A549 (cell line): Measurements from ENCODE around the gene MYO10. TPM values are rescaled to one million over a fixed set of nuclear protein-coding genes. Genes with fewer than 3 reads are reported as not detected.
A peak's percentile ranks its signal among the peaks of the same experiment; 100 is the strongest.

ENCODE experiments used
- ATAC-seq, 2 experiments: fragments of 200-7000 bp in 1 of 2; fragments of >200 bp in 1 of 2; cut with Nextera tagmentation in 1 of 2; cut with Tn5 transposase in 1 of 2; 3 replicates each; pipeline versions ENCODE4 v1.8.0 to v1.9.1; 2018 to 2020; ENCODE audit warnings: mild to moderate bottlenecking in 1 of 2, moderate library complexity in 1 of 2
- CTCF ChIA-PET: fragments of 300-600 bp; sonication (Branson Sonifier 250); formaldehyde crosslinking; extraction: SDS; loops from one replicate; lab custom pipeline; 2021; ENCODE audit warnings: antibody characterized with exemption, inconsistent platforms; lab: Yijun Ruan, JAX
- POLR2A ChIA-PET: fragments of 350-600 bp; formaldehyde crosslinking; extraction: SDS; loops from one replicate; lab custom pipeline; 2021; ENCODE audit warnings: antibody characterized with exemption, inconsistent platforms; lab: Yijun Ruan, JAX
- DNase-seq, 2 experiments: peaks; one replicate each; pipeline versions ENCODE4 v3.0.0 to v3.0.0-alpha.2; 2011 to 2016; ENCODE audit warnings: low read depth in 1 of 2, low spot score in 1 of 2
- FAIRE-seq: peaks from 2 replicates; lab custom pipeline; 2011; peaks lifted over from hg19 to GRCh38; lab: Jason Lieb, UNC
- H3K27ac ChIP-seq, 2 experiments: fragments of >200 bp; sonication (Bioruptor Twin); formaldehyde crosslinking; 3 replicates each; pipeline ENCODE4 v1.5.1; 2016 to 2017
- H3K4me1 ChIP-seq: fragments of >200 bp; sonication (Bioruptor Twin); formaldehyde crosslinking; 3 replicates; pipeline ENCODE4 v1.6.1; 2016
- H3K4me2 ChIP-seq: fragments of >200 bp; sonication (Bioruptor Twin); formaldehyde crosslinking; 3 replicates; pipeline ENCODE4 v1.6.1; 2016
- H3K4me3 ChIP-seq: fragments of >200 bp; sonication (Bioruptor Twin); formaldehyde crosslinking; 3 replicates; pipeline ENCODE4 v1.5.1; 2016
- H3K9me3 ChIP-seq: fragments of >200 bp; sonication (Bioruptor Twin); formaldehyde crosslinking; 3 replicates; pipeline ENCODE4 v1.6.1; 2016
- CEBPB ChIP-seq, 2 experiments: fragments of >200 bp in 1 of 2; sonication (Bioruptor Twin) in 1 of 2; formaldehyde crosslinking in 1 of 2; IDR thresholded peaks; 2 replicates each; pipeline ENCODE4 v1.6.1; 2012 to 2016
- CHD4 ChIP-seq: fragments of 200-600 bp; sonication (generic); IDR thresholded peaks from 2 replicates; pipeline ENCODE4 v1.6.1; 2016; ENCODE audit warnings: antibody characterized with exemption, mild to moderate bottlenecking, borderline replicate concordance
- EP300 ChIP-seq, 2 experiments: fragments of >200 bp; sonication (Bioruptor Twin); formaldehyde crosslinking; IDR thresholded peaks; 2 replicates in 1 of 2; 3 replicates in 1 of 2; pipeline ENCODE4 v1.6.1; 2016 to 2017
- FOSL2 ChIP-seq, 2 experiments: fragments of 450-650 bp in 1 of 2; fragments of >200 bp in 1 of 2; sonication (Bioruptor Twin) in 1 of 2; formaldehyde crosslinking; IDR thresholded peaks; 2 replicates each; pipeline versions ENCODE4 v1.5.0 to v1.6.1; 2016 to 2020; ENCODE audit warnings: mild to moderate bottlenecking in 1 of 2, moderate library complexity in 1 of 2
- GATA3 ChIP-seq: IDR thresholded peaks from 2 replicates; pipeline ENCODE4 v1.6.1; 2012; ENCODE audit warnings: borderline replicate concordance
- HEYL ChIP-seq: fragments of 250-450 bp; sonication (Bioruptor Pico); IDR thresholded peaks from 2 replicates; pipeline ENCODE4 v1.8.0; 2021; ENCODE audit warnings: mild to moderate bottlenecking, moderate library complexity
- JUN ChIP-seq, 2 experiments: fragments of >200 bp; sonication (Bioruptor Twin); formaldehyde crosslinking; IDR thresholded peaks; 2 replicates in 1 of 2; 3 replicates in 1 of 2; pipeline ENCODE4 v1.6.1; 2016 to 2017
- JUNB ChIP-seq: fragments of >200 bp; sonication (Bioruptor Twin); formaldehyde crosslinking; IDR thresholded peaks from 2 replicates; pipeline ENCODE4 v1.6.1; 2016
- NFE2L2 ChIP-seq: fragments of 150-350 bp; conservative IDR thresholded peaks from 2 replicates; pipeline ENCODE4 v1.6.1; 2014; ENCODE audit warnings: low read length
- NPAS2 ChIP-seq: fragments of 250-450 bp; sonication (Bioruptor Pico); IDR thresholded peaks from 2 replicates; pipeline ENCODE4 v1.8.0; 2022; ENCODE audit warnings: mild to moderate bottlenecking, moderate library complexity, borderline replicate concordance
- POLR2A ChIP-seq: IDR thresholded peaks from 2 replicates; pipeline ENCODE4 v1.6.1; 2012; ENCODE audit warnings: mild to moderate bottlenecking, low read length
- ZNF302 ChIP-seq: fragments of 250-450 bp; sonication (Bioruptor Pico); IDR thresholded peaks from 2 replicates; pipeline ENCODE4 v1.9.0; 2021; ENCODE audit warnings: inconsistent platforms, mild to moderate bottlenecking, moderate library complexity
- WGBS: methylation state at CpG from one replicate; pipeline ENCODE4 v1.1.6; 2017; ENCODE audit errors: missing lambda C conversion rate; 5-methylcytosine and 5-hydroxymethylcytosine counted together
- polyA plus RNA-seq, 4 experiments: library from polyadenylated mRNA; depleted of rRNA in 3 of 4; stranded (reverse); fragments of >200 nt; fragmentation: RNase III in 1 of 4; extraction: RNeasy Plus Mini Kit Qiagen cat#74134 plus additional on column Dnase treatment in 1 of 4; gene quantifications; 2 replicates in 3 of 4; 3 replicates in 1 of 4; pipeline ENCODE4 v1.2.3, GENCODE V29; 2011 to 2017
- TF ChIP-seq, protein P1 (sequence below): fragments of >200 bp; sonication (Bioruptor Twin); formaldehyde crosslinking; IDR thresholded peaks from 3 replicates; pipeline ENCODE4 v1.5.1; 2016
- TF ChIP-seq, protein P2 (sequence below): fragments of >200 bp; sonication (Bioruptor Twin); formaldehyde crosslinking; IDR thresholded peaks from 3 replicates; pipeline ENCODE4 v1.6.1; 2016

Gene MYO10
- polyA plus RNA-seq, 2 of the 4 experiments (the other 2 are of a cell fraction), result 68.0 to 68.5 TPM

DNA sequence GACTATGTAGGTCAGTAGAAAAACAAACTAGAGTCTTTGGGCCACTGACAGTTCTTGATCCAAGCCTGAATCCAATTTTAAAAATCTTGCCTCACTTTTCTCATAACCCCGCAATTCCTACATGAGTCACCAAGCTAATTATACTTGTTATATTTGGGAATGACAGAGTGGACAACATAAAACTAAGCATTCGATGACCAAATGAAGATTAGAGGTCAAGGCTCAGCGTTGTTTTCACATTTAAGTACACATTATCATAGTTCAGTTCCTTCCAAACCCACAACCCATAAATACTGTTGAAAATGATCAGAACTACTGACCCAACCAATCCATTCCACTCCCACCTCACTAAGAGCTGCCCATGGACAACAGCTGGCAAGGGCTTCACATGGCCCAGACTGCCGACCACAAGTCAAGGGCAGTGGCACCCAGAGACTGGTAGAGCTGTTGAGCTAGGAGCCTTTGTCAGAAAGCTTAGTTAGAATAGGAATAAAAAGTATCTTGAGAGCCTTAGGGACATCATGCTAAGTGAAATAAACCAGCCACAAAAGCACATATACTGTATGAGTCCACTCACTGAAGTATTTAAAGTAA, 64.2 kb downstream of the MYO10 start:
- H3K4me2 ChIP-seq, result peak overlapping the region; percentile 79; the same call in 1 of the 3 replicates
- no peak overlapping the region for H3K4me3 ChIP-seq
- DNase-seq (no peak), FAIRE-seq (no peak), ATAC-seq (peak in 1 of 2 experiments; percentile 8; a peak in 1 of 6 replicates)
- H3K9me3 ChIP-seq, result peaks cover 5% of the 10 kb centered on the region; the same call in 2 of the 3 replicates
- peak overlapping the region; percentile 70 to 83; a peak in 5 of 6 replicates for H3K27ac ChIP-seq
- H3K4me1 ChIP-seq, result peaks cover 54% of the 10 kb centered on the region
- POLR2A ChIA-PET, result no interaction called here
- no peak for TF ChIP-seq JUN (IDR thresholded peaks at IDR 0.05)
- TF ChIP-seq FOSL2 (IDR thresholded peaks at IDR 0.05), result no peak
- TF ChIP-seq FOSL2 (CRISPR knock-in tag; IDR thresholded peaks at IDR 0.05), result peak; percentile 43; the same call in 1 of the 2 replicates
- TF ChIP-seq, all 56 proteins: peak for 1
- CTCF ChIA-PET, result interaction anchor here (2.3 kb wide), 1 partner anchor 16 kb away, joined by 15 read pairs; no protein-coding TSS in a partner anchor
- 82% methylated on average over 4 of the region's 4 CpGs for WGBS

GRCh38 chr5:16870878-16871277, 65.2 kb downstream of the MYO10 start:
- Histone ChIP-seq H3K9me3 (peaks cover 5% of the 10 kb centered on the region; the same call in 2 of the 3 replicates), H3K27ac (peak overlapping the region; percentile 70 to 83; a peak in 5 of 6 replicates), H3K4me1 (peaks cover 59% of the 10 kb centered on the region), H3K4me2 (peak overlapping the region; percentile 79), H3K4me3 (no peak overlapping the region)
- TF ChIP-seq NPAS2 (CRISPR knock-in tag), result no peak
- peak; percentile 66 to 80; a peak in 3 of 4 replicates for TF ChIP-seq CEBPB (IDR thresholded peaks at IDR 0.05)
- ChIA-PET CTCF (interaction anchor here (1.9 to 2.3 kb wide), 2 partner anchors 15 to 20 kb away, joined by 5 to 15 read pairs; no protein-coding TSS in a partner anchor), POLR2A (interaction anchor here (1.4 kb wide), 1 partner anchor 66 kb away, joined by 3 read pairs; the partner anchor contains the start of gene MYO10)
- ATAC-seq (peak; percentile 51 to 79; a peak in 5 of 6 replicates), FAIRE-seq (no peak), DNase-seq (no peak)
- 39% methylated on average over 1 of the region's 1 CpG for WGBS

DNA sequence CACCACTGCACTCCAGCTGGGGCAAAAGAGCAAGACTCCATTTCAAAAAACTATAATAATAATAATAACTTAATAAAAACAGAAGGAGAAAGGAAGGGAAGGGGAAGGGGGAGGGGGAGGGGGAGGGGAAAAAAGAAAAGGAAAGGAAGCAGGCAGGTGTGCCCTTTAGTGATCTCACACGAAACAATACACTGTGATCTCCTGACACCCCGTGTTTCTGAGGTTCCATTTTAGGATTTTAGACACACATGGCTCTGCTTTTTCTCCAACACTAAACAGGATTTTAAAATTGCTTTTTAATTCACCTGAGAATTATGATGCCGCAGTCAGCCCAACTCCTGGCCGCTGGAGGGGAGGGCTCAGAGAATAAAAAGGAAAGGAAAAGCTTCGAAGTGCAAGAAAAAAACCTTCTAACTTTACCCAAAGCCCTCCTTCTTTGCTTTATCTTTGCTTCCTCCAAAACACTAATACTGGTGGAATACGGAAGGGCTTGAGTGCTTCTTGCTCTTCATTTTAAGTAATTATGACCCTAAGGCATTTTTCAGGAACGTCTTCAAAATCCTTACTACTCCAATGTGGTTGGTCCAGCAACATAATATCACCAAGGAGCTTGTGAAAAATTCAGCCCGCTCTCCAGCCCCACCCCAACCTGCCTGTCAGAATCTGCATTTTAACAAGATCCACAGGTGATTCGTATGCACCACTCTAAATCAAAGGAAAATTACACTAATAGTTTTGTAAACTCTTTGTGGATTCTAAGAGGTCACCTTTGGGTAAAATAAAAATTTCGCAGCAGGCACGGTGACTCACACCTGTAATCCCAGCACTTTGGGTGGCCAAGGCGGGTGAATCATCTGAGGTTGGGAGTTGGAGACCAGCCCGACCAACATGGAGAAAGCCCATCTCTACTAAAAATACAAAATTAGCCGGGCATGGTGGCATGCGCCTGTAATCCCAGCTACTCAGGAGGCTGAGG, 66.0 kb downstream of the MYO10 start:
- FAIRE-seq, result no peak
- 0 out of 3 replicates have a peak overlapping the region, but pooled peaks have one; percentile 6 for H3K4me3 ChIP-seq
- 26% methylated on average over 15 of the region's 15 CpGs for WGBS

More for the DNA sequence above, 66.0 kb downstream of the MYO10 start:
- Histone ChIP-seq H3K9me3 (peaks cover 5% of the 10 kb centered on the region; the same call in 2 of the 3 replicates), H3K4me1 (peaks cover 62% of the 10 kb centered on the region), H3K27ac (peak overlapping the region; percentile 70 to 83), H3K4me2 (peak overlapping the region; percentile 79)
- CTCF ChIA-PET, result interaction anchor here (1.2 to 2.3 kb wide), 3 partner anchors 15 to 319 kb away, joined by 3 to 15 read pairs (median 5); no protein-coding TSS in a partner anchor
- TF ChIP-seq HEYL (no peak), EP300 (IDR thresholded peaks at IDR 0.05) (peak in 1 of 2 experiments; percentile 72; a peak in 3 of 5 replicates), CHD4 (0 out of 2 replicates have a peak, but pooled peaks have one; percentile 14), ZNF302 (no peak), JUN (IDR thresholded peaks at IDR 0.05) (peak; percentile 53 to 67; a peak in 4 of 5 replicates), JUNB (peak; percentile 81), CEBPB (IDR thresholded peaks at IDR 0.05) (peak in 1 of 2 experiments; percentile 39; a peak in 1 of 4 replicates), GATA3 (peak; percentile 71; the same call in 1 of the 2 replicates), FOSL2 (IDR thresholded peaks at IDR 0.05) (peak; percentile 83), FOSL2 (CRISPR knock-in tag; IDR thresholded peaks at IDR 0.05) (peak; percentile 90), NFE2L2 (no peak), POLR2A (no peak), NPAS2 (CRISPR knock-in tag) (no peak)
- TF ChIP-seq, protein P1, sequence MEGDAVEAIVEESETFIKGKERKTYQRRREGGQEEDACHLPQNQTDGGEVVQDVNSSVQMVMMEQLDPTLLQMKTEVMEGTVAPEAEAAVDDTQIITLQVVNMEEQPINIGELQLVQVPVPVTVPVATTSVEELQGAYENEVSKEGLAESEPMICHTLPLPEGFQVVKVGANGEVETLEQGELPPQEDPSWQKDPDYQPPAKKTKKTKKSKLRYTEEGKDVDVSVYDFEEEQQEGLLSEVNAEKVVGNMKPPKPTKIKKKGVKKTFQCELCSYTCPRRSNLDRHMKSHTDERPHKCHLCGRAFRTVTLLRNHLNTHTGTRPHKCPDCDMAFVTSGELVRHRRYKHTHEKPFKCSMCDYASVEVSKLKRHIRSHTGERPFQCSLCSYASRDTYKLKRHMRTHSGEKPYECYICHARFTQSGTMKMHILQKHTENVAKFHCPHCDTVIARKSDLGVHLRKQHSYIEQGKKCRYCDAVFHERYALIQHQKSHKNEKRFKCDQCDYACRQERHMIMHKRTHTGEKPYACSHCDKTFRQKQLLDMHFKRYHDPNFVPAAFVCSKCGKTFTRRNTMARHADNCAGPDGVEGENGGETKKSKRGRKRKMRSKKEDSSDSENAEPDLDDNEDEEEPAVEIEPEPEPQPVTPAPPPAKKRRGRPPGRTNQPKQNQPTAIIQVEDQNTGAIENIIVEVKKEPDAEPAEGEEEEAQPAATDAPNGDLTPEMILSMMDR, result no peak
- TF ChIP-seq, protein P2, sequence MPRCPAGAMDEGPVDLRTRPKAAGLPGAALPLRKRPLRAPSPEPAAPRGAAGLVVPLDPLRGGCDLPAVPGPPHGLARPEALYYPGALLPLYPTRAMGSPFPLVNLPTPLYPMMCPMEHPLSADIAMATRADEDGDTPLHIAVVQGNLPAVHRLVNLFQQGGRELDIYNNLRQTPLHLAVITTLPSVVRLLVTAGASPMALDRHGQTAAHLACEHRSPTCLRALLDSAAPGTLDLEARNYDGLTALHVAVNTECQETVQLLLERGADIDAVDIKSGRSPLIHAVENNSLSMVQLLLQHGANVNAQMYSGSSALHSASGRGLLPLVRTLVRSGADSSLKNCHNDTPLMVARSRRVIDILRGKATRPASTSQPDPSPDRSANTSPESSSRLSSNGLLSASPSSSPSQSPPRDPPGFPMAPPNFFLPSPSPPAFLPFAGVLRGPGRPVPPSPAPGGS, result no peak
- POLR2A ChIA-PET, result interaction anchor here (1.4 kb wide), 1 partner anchor 66 kb away, joined by 3 read pairs; the partner anchor contains the start of gene MYO10
- ATAC-seq (peak; percentile 46 to 61; a peak in 4 of 6 replicates), DNase-seq (peak in 1 of 2 experiments; percentile 57)
